Lower leg skin (tissue), 4 donors: ENCODE results near the gene CWC22. TPM values are rescaled to one million over a fixed set of nuclear protein-coding genes. Genes with fewer than 3 reads are reported as not detected.

Source experiments
- DNase-seq, 2 donors: peaks; one replicate each; pipeline ENCODE4 v3.0.0-alpha.2; 2019; ENCODE audit warnings: low spot score in 2 of 2
- H3K4me3 ChIP-seq: fragments of 200-600 bp; sonication (generic); 2 replicates; pipeline ENCODE4 v1.5.1; 2017; ENCODE audit warnings: mild to moderate bottlenecking, low read depth; ENCODE audit not compliant: poor library complexity, severe bottlenecking
- CTCF ChIP-seq, 3 donors: fragments of 450-650 bp; IDR thresholded peaks; one replicate each; pipeline ENCODE4 v1.5.1; 2016; ENCODE audit warnings: antibody characterized with exemption in 3 of 3, mild to moderate bottlenecking in 3 of 3, moderate library complexity in 2 of 3
- POLR2A ChIP-seq, 2 donors: fragments of 450-650 bp; IDR thresholded peaks; one replicate each; pipeline ENCODE4 v1.6.1; 2016 to 2017; ENCODE audit warnings: antibody characterized with exemption in 2 of 2, mild to moderate bottlenecking in 1 of 2, moderate library complexity in 1 of 2
- WGBS, 2 donors: methylation state at CpG; one replicate each; pipeline ENCODE4 v1.1.5; 2018; 5-methylcytosine and 5-hydroxymethylcytosine counted together
- intact Hi-C: fragments of 100-400 bp; cut with DNase I; formaldehyde crosslinking; loops from one replicate; pipeline ENCODE4 v1.15.0; 2023; ENCODE audit warnings: low total_unique reads
- total RNA-seq, 4 donors: library from RNA; depleted of rRNA; stranded (reverse); fragments of >200 nt; gene quantifications; one replicate each; pipeline ENCODE4 v1.1.0, GENCODE V29; 2016

CWC22 gene
- total RNA-seq, 4 donors from 2014 or later: 14.3 to 25.9 (median 19.3) TPM

- TF ChIP-seq CTCF (IDR thresholded peaks at IDR 0.05) (no peak), POLR2A (IDR thresholded peaks at IDR 0.05) (no peak)
- 61 to 74% methylated on average over 1 of the region's 1 CpG for WGBS, 2 donors
- DNase-seq: no peak
- intact Hi-C loops: no loop called here
- no peak overlapping the region for H3K4me3 ChIP-seq
Measured at GRCh38 chr2:179915395-179915992, 91.6 kb downstream of the CWC22 start.

GRCh38 chr2:179913809-179914208, 93.3 kb downstream of the CWC22 start:
- H3K4me3 ChIP-seq: no peak overlapping the region
- WGBS, 2 donors: 92 to 94% methylated on average over 4 of the region's 4 CpGs
- TF ChIP-seq POLR2A (IDR thresholded peaks at IDR 0.05) (no peak), CTCF (IDR thresholded peaks at IDR 0.05) (no peak)
- intact Hi-C loops: no loop called here
- DNase-seq: no peak

GRCh38 chr2:179911569-179911968, 95.5 kb downstream of the CWC22 start:
- no peak for DNase-seq
- no peak overlapping the region for H3K4me3 ChIP-seq
- intact Hi-C loops: no loop called here
- TF ChIP-seq CTCF (IDR thresholded peaks at IDR 0.05) (no peak), POLR2A (IDR thresholded peaks at IDR 0.05) (no peak)
- 80 to 81% methylated on average over 3 of the region's 3 CpGs for WGBS, 2 donors

- H3K4me3 ChIP-seq: no peak overlapping the region
- intact Hi-C loops: no loop called here
- TF ChIP-seq CTCF (IDR thresholded peaks at IDR 0.05): no peak
- no peak for TF ChIP-seq POLR2A (IDR thresholded peaks at IDR 0.05)
- no peak for DNase-seq
- 58 to 69% methylated on average over 3 of the region's 3 CpGs for WGBS, 2 donors
Measured at GRCh38 chr2:179910735-179911113, 96.4 kb downstream of the CWC22 start.

GRCh38 chr2:179909845-179910734, 97.0 kb downstream of the CWC22 start:
- intact Hi-C loops: no loop called here
- DNase-seq: no peak
- H3K4me3 ChIP-seq: no peak overlapping the region
- 64 to 69% methylated on average over 6 of the region's 6 CpGs for WGBS, 2 donors
- TF ChIP-seq CTCF (IDR thresholded peaks at IDR 0.05): no peak
- no peak for TF ChIP-seq POLR2A (IDR thresholded peaks at IDR 0.05)
